ENCODE results near the gene DNAL4. TPM values are rescaled to one million over a fixed set of nuclear protein-coding genes. Genes with fewer than 3 reads are reported as not detected.

Gene DNAL4
- 7.8 to 10.1 TPM (median 10.0 TPM) in 5 replicates for total RNA-seq (2022; extraction: Qiagen RNA extraction; ENCODE audit: low read depth)

GRCh38 chr22:38793721-38794466, at the start of gene DNAL4:
Gene DNAL4 (minus strand): TSS chr22:38794143. CDS start chr22:38782731, 11,412 bp downstream.

GRCh38 chr22:38755911-38756532, 37.9 kb downstream of the DNAL4 start, which contains the start of gene SUN2:
Gene SUN2 (minus strand): TSS chr22:38755998. CDS start chr22:38752628, 3,370 bp downstream.

Other genes with a start within 250 kb of the DNAL4 start
- 2.8 to 5.0 TPM (median 3.5 TPM) in 5 replicates for gene DMC1, start 224.0 kb downstream of the DNAL4 start, total RNA-seq (2022; extraction: Qiagen RNA extraction; ENCODE audit: low read depth)
- 0.66 to 1.1 TPM (median 0.73 TPM) in 5 replicates for gene FAM227A, start 137.8 kb downstream of the DNAL4 start, total RNA-seq (2022; extraction: Qiagen RNA extraction; ENCODE audit: low read depth)
- 11.8 to 16.5 TPM (median 15.1 TPM) in 5 replicates for gene CBY1, start 137.5 kb downstream of the DNAL4 start, total RNA-seq (2022; extraction: Qiagen RNA extraction; ENCODE audit: low read depth)
- 61.6 to 82.5 TPM (median 76.0 TPM) in 5 replicates for gene TOMM22, start 112.2 kb downstream of the DNAL4 start, total RNA-seq (2022; extraction: Qiagen RNA extraction; ENCODE audit: low read depth)
- gene JOSD1, start 93.2 kb downstream of the DNAL4 start, total RNA-seq (2022; extraction: Qiagen RNA extraction; ENCODE audit: low read depth), result 27.4 to 34.6 TPM (median 32.0 TPM) in 5 replicates
- gene GTPBP1, start 88.2 kb downstream of the DNAL4 start, total RNA-seq (2022; extraction: Qiagen RNA extraction; ENCODE audit: low read depth), result 9.1 to 12.6 TPM (median 9.9 TPM) in 5 replicates
- 30.3 to 38.3 TPM (median 33.6 TPM) in 5 replicates for gene SUN2, start 38.1 kb downstream of the DNAL4 start, total RNA-seq (2022; extraction: Qiagen RNA extraction; ENCODE audit: low read depth)
- 11.7 to 16.4 TPM (median 13.2 TPM) in 5 replicates for gene NPTXR, start 49.9 kb upstream of the DNAL4 start, total RNA-seq (2022; extraction: Qiagen RNA extraction; ENCODE audit: low read depth)
- gene CBX6, start 78.1 kb upstream of the DNAL4 start, total RNA-seq (2022; extraction: Qiagen RNA extraction; ENCODE audit: low read depth), result 32.7 to 37.6 TPM (median 36.6 TPM) in 5 replicates
- not detected in 5 replicates for gene APOBEC3A, start 163.5 kb upstream of the DNAL4 start, total RNA-seq (2022; extraction: Qiagen RNA extraction; ENCODE audit: low read depth)
- 28.1 to 32.2 TPM (median 30.9 TPM) in 5 replicates for gene APOBEC3B, start 188.2 kb upstream of the DNAL4 start, total RNA-seq (2022; extraction: Qiagen RNA extraction; ENCODE audit: low read depth)
- gene APOBEC3C, start 220.1 kb upstream of the DNAL4 start, total RNA-seq (2022; extraction: Qiagen RNA extraction; ENCODE audit: low read depth), result 27.0 to 29.6 TPM (median 28.5 TPM) in 5 replicates
- 0.15 to 0.49 TPM (median 0.24 TPM) in 4 of 5 replicates, not detected in the other for gene APOBEC3D, start 227.0 kb upstream of the DNAL4 start, total RNA-seq (2022; extraction: Qiagen RNA extraction; ENCODE audit: low read depth)
- 1.9 to 2.4 TPM (median 2.3 TPM) in 5 replicates for gene APOBEC3F, start 246.7 kb upstream of the DNAL4 start, total RNA-seq (2022; extraction: Qiagen RNA extraction; ENCODE audit: low read depth)